ENCODE data around the gene KMT2D. TPM values are rescaled to one million over a fixed set of nuclear protein-coding genes. Genes with fewer than 3 reads are reported as not detected.

The KMT2D gene
- total RNA-seq, 1 donor from 2014 or later, result 136 TPM

GRCh38 chr12:49030119-49030518 lies 30.5 kb downstream of the KMT2D start:
- POLR2A ChIA-PET, result interaction anchor here (1.0 kb wide), 1 partner anchor 101 kb away, joined by 3 read pairs; the partner anchor contains the start of gene TUBA1B
- DNase-seq, result no peak

GRCh38 chr12:49028666-49029275 lies 31.8 kb downstream of the KMT2D start:
- Mint-ChIP-seq H3K4me3 (no peak overlapping the region), H3K4me1 (no peaks in the 10 kb centered on the region), H3K27ac (no peak overlapping the region), H3K9me3 (no peaks in the 10 kb centered on the region), H3K27me3 (no peaks in the 10 kb centered on the region), H3K36me3 (ENCODE audit: low read depth) (peaks cover 81% of the 10 kb centered on the region)
- intact Hi-C loops (cut with micrococcal nuclease), result no loop called here
- POLR2A ChIA-PET, result no interaction called here
- ATAC-seq (ENCODE audit: low read depth) (no peak), DNase-seq (no peak)
- TF ChIP-seq, protein P1, sequence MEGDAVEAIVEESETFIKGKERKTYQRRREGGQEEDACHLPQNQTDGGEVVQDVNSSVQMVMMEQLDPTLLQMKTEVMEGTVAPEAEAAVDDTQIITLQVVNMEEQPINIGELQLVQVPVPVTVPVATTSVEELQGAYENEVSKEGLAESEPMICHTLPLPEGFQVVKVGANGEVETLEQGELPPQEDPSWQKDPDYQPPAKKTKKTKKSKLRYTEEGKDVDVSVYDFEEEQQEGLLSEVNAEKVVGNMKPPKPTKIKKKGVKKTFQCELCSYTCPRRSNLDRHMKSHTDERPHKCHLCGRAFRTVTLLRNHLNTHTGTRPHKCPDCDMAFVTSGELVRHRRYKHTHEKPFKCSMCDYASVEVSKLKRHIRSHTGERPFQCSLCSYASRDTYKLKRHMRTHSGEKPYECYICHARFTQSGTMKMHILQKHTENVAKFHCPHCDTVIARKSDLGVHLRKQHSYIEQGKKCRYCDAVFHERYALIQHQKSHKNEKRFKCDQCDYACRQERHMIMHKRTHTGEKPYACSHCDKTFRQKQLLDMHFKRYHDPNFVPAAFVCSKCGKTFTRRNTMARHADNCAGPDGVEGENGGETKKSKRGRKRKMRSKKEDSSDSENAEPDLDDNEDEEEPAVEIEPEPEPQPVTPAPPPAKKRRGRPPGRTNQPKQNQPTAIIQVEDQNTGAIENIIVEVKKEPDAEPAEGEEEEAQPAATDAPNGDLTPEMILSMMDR (IDR thresholded peaks at IDR 0.05), result no peak
- CTCF ChIA-PET, result interaction anchor here (0.6 to 1.4 kb wide), 2 partner anchors 14 to 23 kb away, joined by 3 to 4 read pairs; no protein-coding TSS in a partner anchor

More at GRCh38 chr12:49030119-49030518, 30.5 kb downstream of the KMT2D start:
- no peaks in the 10 kb centered on the region for H3K27me3 Mint-ChIP-seq
- no peaks in the 10 kb centered on the region for H3K4me1 Mint-ChIP-seq
- intact Hi-C loops (cut with micrococcal nuclease), result no loop called here
- H3K4me3 Mint-ChIP-seq, result no peak overlapping the region
- H3K9me3 Mint-ChIP-seq, result no peaks in the 10 kb centered on the region
- CTCF ChIA-PET, result interaction anchor here (1.0 to 1.4 kb wide), 2 partner anchors 13 to 34 kb away, joined by 3 to 4 read pairs; no protein-coding TSS in a partner anchor
- H3K27ac Mint-ChIP-seq, result peak overlapping the region; percentile 21
- H3K36me3 Mint-ChIP-seq (ENCODE audit: low read depth), result peaks cover 85% of the 10 kb centered on the region
- TF ChIP-seq, protein P1 (IDR thresholded peaks at IDR 0.05), result no peak
- ATAC-seq (ENCODE audit: low read depth), result no peak

GRCh38 chr12:49027846-49028555 lies 32.6 kb downstream of the KMT2D start:
- ChIA-PET POLR2A (interaction anchor here (0.6 kb wide), 1 partner anchor 8 kb away, joined by 6 read pairs; no protein-coding TSS in a partner anchor), CTCF (no interaction called here)
- ATAC-seq (ENCODE audit: low read depth) (no peak), DNase-seq (no peak)
- peaks cover 82% of the 10 kb centered on the region for H3K36me3 Mint-ChIP-seq (ENCODE audit: low read depth)
- H3K27ac Mint-ChIP-seq, result no peak overlapping the region
- intact Hi-C loops (cut with micrococcal nuclease), result no loop called here
- no peaks in the 10 kb centered on the region for H3K27me3 Mint-ChIP-seq
- H3K4me3 Mint-ChIP-seq, result no peak overlapping the region
- H3K4me1 Mint-ChIP-seq, result no peaks in the 10 kb centered on the region
- TF ChIP-seq, protein P1 (IDR thresholded peaks at IDR 0.05), result no peak
- H3K9me3 Mint-ChIP-seq, result no peaks in the 10 kb centered on the region

DNA sequence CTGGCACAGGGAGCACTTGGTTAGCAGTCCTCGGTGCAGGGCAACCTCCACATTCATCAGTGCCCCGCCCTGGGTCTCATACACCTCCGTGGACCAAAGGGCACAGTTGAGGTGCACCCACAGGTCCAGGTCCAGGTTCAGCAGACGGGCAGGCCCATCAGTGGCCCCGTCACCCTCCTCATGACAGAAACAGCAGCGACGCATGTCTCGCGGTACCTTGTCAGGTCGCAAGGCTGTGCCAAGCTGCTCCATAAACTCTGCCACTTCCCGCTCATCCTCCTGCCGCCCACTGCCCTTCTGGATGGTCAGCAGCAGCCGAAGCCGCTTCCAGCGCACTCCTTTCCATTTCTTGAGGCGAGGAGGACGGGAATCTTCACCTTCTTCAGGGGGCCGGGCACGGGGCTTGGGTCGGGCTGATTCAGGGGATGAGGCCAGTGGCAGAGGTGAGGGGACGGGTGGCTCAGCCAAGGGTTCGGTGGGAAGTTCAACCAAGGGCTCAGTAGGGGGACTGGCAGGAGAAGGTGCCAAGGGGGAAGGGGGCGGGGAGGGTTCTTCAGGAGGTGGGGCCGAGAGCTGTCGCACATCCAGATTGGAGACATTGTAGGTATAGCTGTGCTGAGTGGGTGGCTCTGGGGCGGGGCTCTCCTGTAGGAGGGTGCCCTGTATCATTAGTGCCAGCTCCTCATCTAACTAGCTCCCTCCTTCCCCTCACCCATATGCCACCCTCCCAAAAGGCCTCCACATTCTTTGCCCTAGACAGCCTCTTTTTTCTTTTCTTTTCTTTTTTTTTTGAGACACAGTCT lies 33.7 kb downstream of the KMT2D start:
- TF ChIP-seq, protein P1 (IDR thresholded peaks at IDR 0.05), result no peak
- H3K4me1 Mint-ChIP-seq, result no peaks in the 10 kb centered on the region
- H3K27ac Mint-ChIP-seq, result no peak overlapping the region
- H3K9me3 Mint-ChIP-seq, result no peaks in the 10 kb centered on the region
- POLR2A ChIA-PET, result no interaction called here
- CTCF ChIA-PET, result no interaction called here
- no peak overlapping the region for H3K4me3 Mint-ChIP-seq
- intact Hi-C loops (cut with micrococcal nuclease), result no loop called here
- no peaks in the 10 kb centered on the region for H3K27me3 Mint-ChIP-seq
- no peak for ATAC-seq (ENCODE audit: low read depth)
- DNase-seq, result no peak
- peaks cover 85% of the 10 kb centered on the region for H3K36me3 Mint-ChIP-seq (ENCODE audit: low read depth)

DNA sequence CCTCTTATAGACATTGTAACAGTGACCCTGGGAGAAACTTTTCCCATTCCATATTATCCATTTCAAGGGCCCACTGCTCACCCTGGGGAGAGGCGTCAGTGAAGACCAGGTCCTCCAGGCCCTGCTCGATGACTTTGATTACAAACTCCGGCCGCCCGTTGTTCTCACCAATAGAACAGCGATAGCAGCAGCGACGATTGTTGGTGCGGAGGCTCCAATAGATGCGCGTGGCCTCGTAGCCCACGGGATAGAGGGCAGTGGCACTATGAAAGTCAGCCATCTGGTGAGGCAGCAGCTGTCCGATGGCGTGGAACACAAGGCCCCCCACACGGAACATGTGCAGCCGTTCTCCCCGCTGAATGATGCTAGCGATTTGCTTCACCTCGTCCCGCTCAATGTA lies 34.5 kb downstream of the KMT2D start:
- H3K4me1 Mint-ChIP-seq, result no peaks in the 10 kb centered on the region
- H3K36me3 Mint-ChIP-seq (ENCODE audit: low read depth), result peaks cover 87% of the 10 kb centered on the region
- intact Hi-C loops (cut with micrococcal nuclease), result no loop called here
- H3K27ac Mint-ChIP-seq, result no peak overlapping the region
- POLR2A ChIA-PET, result no interaction called here
- H3K27me3 Mint-ChIP-seq, result no peaks in the 10 kb centered on the region
- DNase-seq, result no peak
- TF ChIP-seq, protein P1 (IDR thresholded peaks at IDR 0.05), result no peak
- CTCF ChIA-PET, result no interaction called here
- no peaks in the 10 kb centered on the region for H3K9me3 Mint-ChIP-seq
- ATAC-seq (ENCODE audit: low read depth), result no peak
- no peak overlapping the region for H3K4me3 Mint-ChIP-seq

Measured in activated B cell treated with CpG ODN at 0.5 μM for 24 hours (primary cell).